Spleen (tissue), 11 donors: ENCODE results near the gene CDKL2. TPM values are rescaled to one million over a fixed set of nuclear protein-coding genes. Genes with fewer than 3 reads are reported as not detected.

Experiments used
- DNase-seq: peaks from one replicate; pipeline ENCODE4 v3.0.0-alpha.2; 2020
- H3K27ac ChIP-seq, 8 donors: fragments of 200-600 bp; sonication (generic) in 7 of 8; 1 replicate in 4 of 8; 2 replicates in 4 of 8; pipeline versions ENCODE4 v1.5.0 to v1.8.0; 2016 to 2021; ENCODE audit warnings: inconsistent platforms in 4 of 8, mild to moderate bottlenecking in 4 of 8, moderate library complexity in 1 of 8
- H3K27me3 ChIP-seq, 7 donors: fragments of 200-600 bp; sonication (generic) in 6 of 7; replicated peaks in 1 of 7; 1 replicate in 4 of 7; 2 replicates in 3 of 7; pipeline versions ENCODE4 v1.5.0 to v1.8.0; 2016 to 2021; ENCODE audit warnings: inconsistent platforms in 3 of 7, mild to moderate bottlenecking in 1 of 7
- H3K36me3 ChIP-seq, 6 donors: fragments of 200-600 bp; sonication (generic) in 5 of 6; 1 replicate in 4 of 6; 2 replicates in 2 of 6; pipeline versions ENCODE4 v1.5.0 to v1.8.0; 2016 to 2021; ENCODE audit warnings: inconsistent platforms in 2 of 6
- H3K4me1 ChIP-seq, 6 donors: fragments of 200-600 bp; sonication (generic) in 5 of 6; 1 replicate in 3 of 6; 2 replicates in 3 of 6; pipeline versions ENCODE4 v1.5.0 to v1.8.0; 2016 to 2021; ENCODE audit warnings: inconsistent platforms in 3 of 6
- H3K4me3 ChIP-seq, 8 donors: fragments of 200-600 bp; sonication (generic) in 7 of 8; 1 replicate in 4 of 8; 2 replicates in 4 of 8; pipeline versions ENCODE4 v1.5.0 to v1.8.0; 2016 to 2021; ENCODE audit warnings: inconsistent platforms in 4 of 8, mild to moderate bottlenecking in 4 of 8, moderate library complexity in 2 of 8
- H3K9me3 ChIP-seq, 8 donors: fragments of 200-600 bp; sonication (generic) in 7 of 8; 1 replicate in 4 of 8; 2 replicates in 4 of 8; pipeline versions ENCODE4 v1.5.0 to v1.8.0; 2016 to 2021; ENCODE audit warnings: inconsistent platforms in 4 of 8
- CTCF ChIP-seq, 11 experiments: fragments of 200-600 bp in 7 of 11; fragments of 450-650 bp in 4 of 11; sonication (generic) in 4 of 11; IDR thresholded peaks in 8 of 11; conservative IDR thresholded peaks in 3 of 11; 1 replicate in 7 of 11; 2 replicates in 4 of 11; pipeline versions ENCODE4 v1.4.0 to v1.8.0; 2016 to 2021; ENCODE audit warnings: antibody characterized with exemption in 11 of 11, inconsistent platforms in 4 of 11, mild to moderate bottlenecking in 1 of 11
- POLR2A ChIP-seq, 3 donors: fragments of 450-650 bp; IDR thresholded peaks; one replicate each; pipeline ENCODE4 v1.5.1; 2017; ENCODE audit warnings: antibody characterized with exemption in 3 of 3, mild to moderate bottlenecking in 1 of 3
- POLR2AphosphoS5 ChIP-seq, 3 donors: sonication (generic); formaldehyde crosslinking; IDR thresholded peaks; one replicate each; pipeline ENCODE4 v1.5.1; 2017; ENCODE audit warnings: antibody characterized with exemption in 3 of 3
- WGBS, 5 donors: extraction: QIAGEN DNeasy Blood & Tissue Kit in 3 of 5; methylation state at CpG; one replicate each; pipeline versions ENCODE4 v1.1.5 to v1.1.7; 2013 to 2018; 5-methylcytosine and 5-hydroxymethylcytosine counted together
- intact Hi-C: fragments of 100-400 bp; cut with DNase I; formaldehyde crosslinking; loops from one replicate; pipeline ENCODE4 v1.15.0; 2023; ENCODE audit warnings: low total_unique reads
- polyA plus RNA-seq, 3 donors: library from polyadenylated mRNA; stranded (reverse); fragments of 200-250 nt; gene quantifications; one replicate each; pipeline ENCODE4 v1.2.1, GENCODE V29; 2013
- small RNA-seq, 4 donors: library from RNA; depleted of rRNA; stranded (forward); fragments of <200 nt; gene quantifications; one replicate each; pipeline ENCODE3, GENCODE V24; 2016
- total RNA-seq, 7 donors: library from RNA; depleted of rRNA in 3 of 7; stranded (reverse); fragments of >200 nt in 3 of 7; fragmentation: NEBNext Ultra II Directional in 4 of 7; extraction: Animal tissue kit (Norgen Biotek cat#: 25700) in 4 of 7; gene quantifications; one replicate each; pipeline versions ENCODE4 v1.1.0 to v1.2.1, GENCODE V29; 2016 to 2021
- donor health status: healthy with polysubstance abuse.
- donor health status: DM: no; HTN: no; CAD: no; lungs with moderate emphysema.
- donor health status: DM: no; HTN: no; CAD: no.
- donor health status: Bipolar disorder and iron deficiency.
- donor health status: healthy.
- donor health status: DM: no; HTN: no; CAD: no.
- donor health status: DM: yes; HTN: yes; CAD: no.

The CDKL2 gene
- total and polyA plus RNA-seq, 10 donors: 0.03 to 0.40 (median 0.27) TPM; not detected in 3

- Histone ChIP-seq H3K4me1 (no peaks in the 10 kb centered on the region), H3K9me3 (peaks cover 0 to 30% (median 20%) of the 10 kb centered on the region in 8 donors), H3K27me3 (no peaks in the 10 kb centered on the region), H3K27ac (no peak overlapping the region), H3K36me3 (peaks cover 4 to 82% (median 59%) of the 10 kb centered on the region in 6 donors), H3K4me3 (no peak overlapping the region)
- WGBS, 5 donors: 91 to 98% (median 95%) methylated on average over 2 of the region's 2 CpGs
- intact Hi-C loops: no loop called here
- no peak for TF ChIP-seq CTCF (IDR thresholded peaks at IDR 0.05 in 8 of 11, conservative IDR thresholded peaks at IDR 0.05 in 3 of 11)
- TF ChIP-seq POLR2A (IDR thresholded peaks at IDR 0.05): no peak
- no peak for TF ChIP-seq POLR2AphosphoS5 (IDR thresholded peaks at IDR 0.05)
- DNase-seq: no peak
These were observed 99.6 kb downstream of the CDKL2 start for GRCh38 chr4:75530556-75531322.

Small RNA genes lying within 50 kb of the gene (small RNA-seq; reads per million reads assigned to genes)
- 0 reads per million in 4 donors for gene RF00019

Other genes with a start within 250 kb of the CDKL2 start
- 10 to 100 TPM; 36.0 to 51.2 (median 42.6) TPM for gene RCHY1, start 116.1 kb downstream of the CDKL2 start, total RNA-seq
- 10 to 100 TPM in 2 of 3 donors, 1 to 10 TPM in 1; 9.4 to 24.2 (median 14.4) TPM for gene RCHY1, start 116.1 kb downstream of the CDKL2 start, polyA plus RNA-seq
- gene THAP6, start 116.1 kb downstream of the CDKL2 start, total RNA-seq: 10 to 100 TPM; 17.9 to 42.0 (median 25.7) TPM
- gene THAP6, start 116.1 kb downstream of the CDKL2 start, polyA plus RNA-seq: 1 to 10 TPM; 3.1 to 5.3 (median 4.1) TPM
- not detected for gene ODAPH, start 74.5 kb downstream of the CDKL2 start, total RNA-seq
- under 1 TPM in 1 of 3 donors, not detected in 2; 0.74 TPM for gene ODAPH, start 74.5 kb downstream of the CDKL2 start, polyA plus RNA-seq
- 100 to 1,000 TPM in 5 of 7 donors, 10 to 100 TPM in 2; 90.8 to 113 (median 106) TPM for gene G3BP2, start 42.9 kb upstream of the CDKL2 start, total RNA-seq
- 10 to 100 TPM; 15.2 to 31.9 (median 19.9) TPM for gene G3BP2, start 42.9 kb upstream of the CDKL2 start, polyA plus RNA-seq
- gene USO1, start 94.0 kb upstream of the CDKL2 start, total RNA-seq: 10 to 100 TPM; 42.9 to 64.8 (median 51.9) TPM
- 10 to 100 TPM; 16.4 to 20.6 (median 19.3) TPM for gene USO1, start 94.0 kb upstream of the CDKL2 start, polyA plus RNA-seq